Purkinje cell (primary cell): ENCODE data around the gene PLAU. TPM values are rescaled to one million over a fixed set of nuclear protein-coding genes. Genes with fewer than 3 reads are reported as not detected.

Source experiments
- polyA plus RNA-seq: library from polyadenylated mRNA; unstranded; fragments of >200 nt; fragmentation: Nextera tagmentation; gene quantifications from 2 replicates; pipeline ENCODE4 v1.2.1, GENCODE V29; 2014

PLAU gene
- not detected in 2 replicates for polyA plus RNA-seq

GRCh38 chr10:73910764-73911552 lies at the start of gene PLAU:
Gene PLAU (plus strand): TSS chr10:73911132. CDS start chr10:73911556, 424 bp downstream.

GRCh38 chr10:73874267-73875138 lies 36.4 kb upstream of the PLAU start, which contains the start of gene CAMK2G:
Gene CAMK2G (minus strand): TSS chr10:73874555. CDS start chr10:73874461, 94 bp downstream.

Other genes with a start within 250 kb of the PLAU start
- 0.27 and 2.5 TPM in 2 replicates for gene AGAP5, start 213.0 kb upstream of the PLAU start, polyA plus RNA-seq
- 10.0 and 14.2 TPM in 2 replicates for gene SEC24C, start 166.8 kb upstream of the PLAU start, polyA plus RNA-seq
- 107 and 110 TPM in 2 replicates for gene CHCHD1, start 129.1 kb upstream of the PLAU start, polyA plus RNA-seq
- gene ZSWIM8, start 125.5 kb upstream of the PLAU start, polyA plus RNA-seq, result 20.9 and 29.9 TPM in 2 replicates
- gene NDST2, start 99.5 kb upstream of the PLAU start, polyA plus RNA-seq, result 1.5 and 1.8 TPM in 2 replicates
- gene CAMK2G, start 36.6 kb upstream of the PLAU start, polyA plus RNA-seq, result 3.8 and 24.9 TPM in 2 replicates
- gene VCL, start 87.0 kb downstream of the PLAU start, polyA plus RNA-seq, result 1.7 and 3.9 TPM in 2 replicates
- 19.8 and 34.4 TPM in 2 replicates for gene AP3M1, start 239.7 kb downstream of the PLAU start, polyA plus RNA-seq
- gene ADK, start 240.1 kb downstream of the PLAU start, polyA plus RNA-seq, result 67.9 and 88.6 TPM in 2 replicates